WTC11 (cell line): ENCODE results near the gene NPL. TPM values are rescaled to one million over a fixed set of nuclear protein-coding genes. Genes with fewer than 3 reads are reported as not detected.
A peak's percentile ranks its signal among the peaks of the same experiment; 100 is the strongest.

Experiments used
- ATAC-seq: fragments of 200-7000 bp; cut with Tn5 transposase; 2 replicates; pipeline ENCODE4 v1.10.0; 2021; ENCODE audit warnings: mild to moderate bottlenecking, moderate library complexity
- CTCF ChIA-PET: fragments of 300-600 bp; sonication (Branson Sonifier 250); formaldehyde crosslinking; loops from one replicate; lab custom pipeline; 2021; ENCODE audit warnings: antibody characterized with exemption; lab: Charles Lee
- POLR2A ChIA-PET: fragments of 350-600 bp; sonication (Branson Sonifier 250); formaldehyde crosslinking; loops from one replicate; lab custom pipeline; 2021; ENCODE audit warnings: antibody characterized with exemption; lab: Charles Lee
- DNase-seq: peaks from one replicate; pipeline ENCODE4 v3.0.0; 2021; ENCODE audit warnings: low spot score
- H3K27ac Mint-ChIP-seq: 2 replicates; pipeline ENCODE4 v1.8.0; 2021; ENCODE audit warnings: mixed read lengths
- H3K27me3 Mint-ChIP-seq: 2 replicates; pipeline ENCODE4 v1.8.0; 2021; ENCODE audit warnings: low read depth, mild to moderate bottlenecking, moderate library complexity, mixed read lengths
- H3K36me3 Mint-ChIP-seq: 2 replicates; pipeline ENCODE4 v1.8.0; 2021; ENCODE audit warnings: mixed read lengths
- H3K4me1 Mint-ChIP-seq: 2 replicates; pipeline ENCODE4 v1.8.0; 2022; ENCODE audit warnings: mixed read lengths
- H3K4me3 Mint-ChIP-seq: 2 replicates; pipeline ENCODE4 v1.8.0; 2021; ENCODE audit warnings: mild to moderate bottlenecking, moderate library complexity, mixed read lengths
- H3K9me3 Mint-ChIP-seq: 2 replicates; pipeline ENCODE4 v1.8.0; 2021; ENCODE audit warnings: mixed read lengths
- CREB1 ChIP-seq: sonication (generic); formaldehyde crosslinking; IDR thresholded peaks from 2 replicates; pipeline ENCODE4 v1.8.0; 2023; ENCODE audit warnings: mild to moderate bottlenecking, missing genetic modification reagents
- CTCF ChIP-seq: fragments of 200-600 bp; IDR thresholded peaks from 2 replicates; pipeline ENCODE4 v1.8.0; 2022; ENCODE audit warnings: antibody characterized with exemption
- ELF4 ChIP-seq: sonication (generic); formaldehyde crosslinking; IDR thresholded peaks from 2 replicates; pipeline ENCODE4 v1.8.1; 2022; ENCODE audit warnings: low read depth, mild to moderate bottlenecking, moderate library complexity, missing genetic modification reagents
- ETV6 ChIP-seq: sonication (generic); formaldehyde crosslinking; IDR thresholded peaks from 2 replicates; pipeline ENCODE4 v1.8.1; 2022; ENCODE audit warnings: mild to moderate bottlenecking, missing genetic modification reagents
- FOXK1 ChIP-seq: sonication (generic); formaldehyde crosslinking; IDR thresholded peaks from 2 replicates; pipeline ENCODE4 v1.8.0; 2022; ENCODE audit warnings: mild to moderate bottlenecking, moderate library complexity, missing genetic modification reagents
- FOXP1 ChIP-seq: sonication (generic); formaldehyde crosslinking; IDR thresholded peaks from 2 replicates; pipeline ENCODE4 v1.8.0; 2022; ENCODE audit warnings: missing genetic modification reagents, mild to moderate bottlenecking, moderate library complexity, borderline replicate concordance
- GABPB1 ChIP-seq: sonication (generic); formaldehyde crosslinking; IDR thresholded peaks from 2 replicates; pipeline ENCODE4 v1.8.1; 2023; ENCODE audit warnings: mild to moderate bottlenecking, missing genetic modification reagents
- GRHL2 ChIP-seq: fragments of 250-450 bp; sonication (Bioruptor Pico); IDR thresholded peaks from 2 replicates; pipeline ENCODE4 v1.8.0; 2022; ENCODE audit warnings: mild to moderate bottlenecking, moderate library complexity; ENCODE audit not compliant: insufficient replicate concordance, severe bottlenecking
- HMGA2 ChIP-seq: fragments of 250-450 bp; sonication (Bioruptor Pico); IDR thresholded peaks from 2 replicates; pipeline ENCODE4 v1.4.0; 2021; ENCODE audit warnings: mild to moderate bottlenecking, moderate library complexity
- IRF2 ChIP-seq: sonication (generic); formaldehyde crosslinking; IDR thresholded peaks from 2 replicates; pipeline ENCODE4 v1.8.0; 2022; ENCODE audit warnings: low read depth, missing genetic modification reagents, borderline replicate concordance
- JAZF1 ChIP-seq: fragments of 250-450 bp; sonication (Bioruptor Pico); IDR thresholded peaks from 2 replicates; pipeline ENCODE4 v1.9.0; 2021; ENCODE audit warnings: moderate library complexity, mild to moderate bottlenecking, inconsistent platforms
- KAT7 ChIP-seq: sonication (generic); formaldehyde crosslinking; IDR thresholded peaks from 2 replicates; pipeline ENCODE4 v1.8.1; 2023; ENCODE audit warnings: missing genetic modification reagents, mild to moderate bottlenecking, borderline replicate concordance
- MAX ChIP-seq: sonication (generic); formaldehyde crosslinking; IDR thresholded peaks from 2 replicates; pipeline ENCODE4 v1.8.0; 2022; ENCODE audit warnings: mild to moderate bottlenecking, missing genetic modification reagents
- MYBL2 ChIP-seq: sonication (generic); formaldehyde crosslinking; IDR thresholded peaks from 2 replicates; pipeline ENCODE4 v1.8.1; 2023; ENCODE audit warnings: mild to moderate bottlenecking, moderate library complexity, missing genetic modification reagents
- NFE2L1 ChIP-seq: sonication (generic); formaldehyde crosslinking; IDR thresholded peaks from 2 replicates; pipeline ENCODE4 v1.8.1; 2023; ENCODE audit warnings: missing genetic modification reagents
- NFYB ChIP-seq: sonication (generic); formaldehyde crosslinking; conservative IDR thresholded peaks from 2 replicates; pipeline ENCODE4 v1.8.0; 2022; ENCODE audit warnings: low read depth, missing genetic modification reagents
- NR1H2 ChIP-seq: sonication (generic); formaldehyde crosslinking; IDR thresholded peaks from 2 replicates; pipeline ENCODE4 v1.9.0; 2021; ENCODE audit warnings: mild to moderate bottlenecking, moderate library complexity, missing genetic modification reagents
- NR2C2 ChIP-seq: sonication (generic); formaldehyde crosslinking; IDR thresholded peaks from 2 replicates; pipeline ENCODE4 v1.8.0; 2022; ENCODE audit warnings: mild to moderate bottlenecking, missing genetic modification reagents
- ZBTB43 ChIP-seq: sonication (generic); formaldehyde crosslinking; IDR thresholded peaks from 2 replicates; pipeline ENCODE4 v1.8.1; 2023; ENCODE audit warnings: mild to moderate bottlenecking, missing genetic modification reagents
- ZMAT4 ChIP-seq: fragments of 250-450 bp; sonication (Bioruptor Pico); IDR thresholded peaks from 2 replicates; pipeline ENCODE4 v1.9.0; 2021; ENCODE audit warnings: mild to moderate bottlenecking
- ZNF121 ChIP-seq: sonication (generic); formaldehyde crosslinking; IDR thresholded peaks from 2 replicates; pipeline ENCODE4 v1.8.0; 2023; ENCODE audit warnings: missing genetic modification reagents
- ZNF263 ChIP-seq: sonication (generic); formaldehyde crosslinking; IDR thresholded peaks from 2 replicates; pipeline ENCODE4 v1.8.1; 2022; ENCODE audit warnings: low read depth, mild to moderate bottlenecking, moderate library complexity, missing genetic modification reagents
- ZNF416 ChIP-seq: fragments of 250-450 bp; sonication (Bioruptor Pico); IDR thresholded peaks from 2 replicates; pipeline ENCODE4 v1.9.0; 2021; ENCODE audit warnings: mild to moderate bottlenecking, inconsistent platforms
- ZNF423 ChIP-seq: fragments of 250-450 bp; sonication (Bioruptor Pico); IDR thresholded peaks from 2 replicates; pipeline ENCODE4 v2.1.2; 2022; ENCODE audit warnings: mild to moderate bottlenecking, moderate library complexity
- ZNF512 ChIP-seq: sonication (generic); formaldehyde crosslinking; IDR thresholded peaks from 2 replicates; pipeline ENCODE4 v1.8.1; 2022; ENCODE audit warnings: missing genetic modification reagents, borderline replicate concordance
- total RNA-seq: library from RNA; stranded (reverse); gene quantifications from 3 replicates; pipeline ENCODE4 v1.2.3, GENCODE V29; 2021
- TF ChIP-seq, protein P1 (sequence below): sonication (generic); formaldehyde crosslinking; conservative IDR thresholded peaks from 2 replicates; pipeline ENCODE4 v1.8.1; 2022; ENCODE audit warnings: mild to moderate bottlenecking, missing genetic modification reagents
- TF ChIP-seq, protein P2 (sequence below): sonication (generic); formaldehyde crosslinking; IDR thresholded peaks from 2 replicates; pipeline ENCODE4 v1.8.0; 2022; ENCODE audit warnings: mild to moderate bottlenecking, missing genetic modification reagents
- TF ChIP-seq, protein P3 (sequence below): sonication (generic); formaldehyde crosslinking; IDR thresholded peaks from 2 replicates; pipeline ENCODE4 v1.8.1; 2022; ENCODE audit warnings: mild to moderate bottlenecking, moderate library complexity, missing genetic modification reagents
- TF ChIP-seq, protein P4 (sequence below): sonication (generic); formaldehyde crosslinking; IDR thresholded peaks from 2 replicates; pipeline ENCODE4 v1.8.1; 2022; ENCODE audit warnings: mild to moderate bottlenecking, missing genetic modification reagents, moderate library complexity, borderline replicate concordance

NPL gene
- total RNA-seq, 1 experiment from 2014 or later, result 3.6 TPM

DNA sequence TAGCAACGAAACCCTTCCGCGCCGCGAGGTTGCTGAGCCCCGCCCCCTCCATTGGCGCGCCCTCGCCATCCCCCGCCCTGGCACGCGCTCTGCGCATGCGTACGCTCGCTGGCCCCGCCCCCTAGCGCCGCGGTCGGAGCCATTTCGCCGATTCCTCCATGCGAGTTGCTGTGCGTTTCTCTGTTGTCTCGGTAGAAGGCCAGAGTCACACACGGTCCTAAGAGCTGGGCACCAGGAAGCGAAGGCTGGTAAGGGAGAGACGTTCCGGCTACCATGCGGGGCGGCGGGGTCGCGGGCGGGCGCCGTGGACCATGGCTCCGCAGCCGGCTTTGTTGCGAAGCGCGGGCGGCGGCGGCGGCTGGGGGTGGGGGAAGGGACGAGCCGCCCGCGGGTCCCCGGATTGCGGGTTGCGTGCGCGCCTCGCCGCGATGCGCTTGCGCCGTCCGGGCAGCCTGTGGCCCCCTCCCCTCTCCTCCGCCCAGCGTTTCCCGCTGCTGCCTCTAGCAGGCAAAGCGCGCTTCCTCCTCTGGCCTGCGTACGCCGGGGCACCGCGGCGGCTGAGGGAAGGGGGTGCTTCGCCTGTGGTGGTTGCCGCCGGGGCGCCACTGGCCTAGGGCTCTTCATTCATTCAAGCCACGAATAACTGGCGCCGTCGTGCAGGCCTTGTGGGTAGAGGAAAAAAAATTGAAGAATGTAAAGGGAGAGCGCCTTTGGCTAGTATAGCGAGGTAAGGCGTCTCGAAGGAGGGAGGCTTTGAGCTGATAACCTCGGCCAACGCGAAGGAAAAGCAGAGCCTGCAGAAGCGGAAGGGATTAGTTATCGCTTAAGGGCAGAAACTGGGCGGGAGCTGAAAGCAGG, 49.9 kb downstream of the NPL start, which contains the start of gene DHX9:
TSS of gene DHX9 (plus strand) at position 139 of the 858 bp plus-strand sequence. CDS start 3,220 bp downstream, outside the sequence.
- CTCF ChIA-PET, result interaction anchor here (0.9 to 1.1 kb wide), 2 partner anchors 53 to 448 kb away, joined by 3 to 4 read pairs; partner anchors contain the start of gene GLUL
- peak; percentile 88 for ATAC-seq
- peaks cover 43% of the 10 kb centered on the region for H3K4me1 Mint-ChIP-seq
- H3K4me3 Mint-ChIP-seq, result peak within 1 kb of the TSS; percentile 98
- POLR2A ChIA-PET, result interaction anchor here (0.8 to 0.9 kb wide), 2 partner anchors 9 to 49 kb away, joined by 3 to 5 read pairs; no protein-coding TSS in a partner anchor
- H3K9me3 Mint-ChIP-seq, result no peaks in the 10 kb centered on the region
- peak within 1 kb of the TSS; percentile 98 for H3K27ac Mint-ChIP-seq
- DNase-seq, result peak; percentile 93
- H3K36me3 Mint-ChIP-seq, result peaks cover 40% of the 10 kb centered on the region
- H3K27me3 Mint-ChIP-seq, result no peaks in the 10 kb centered on the region
- TF ChIP-seq NFYB (CRISPR knock-in tag) (no peak; the same call in 1 of the 2 replicates), CTCF (no peak), ZMAT4 (CRISPR knock-in tag) (no peak), JAZF1 (CRISPR knock-in tag) (no peak), GABPB1 (CRISPR knock-in tag) (no peak), IRF2 (no peak), NR2C2 (CRISPR knock-in tag) (no peak), ELF4 (CRISPR knock-in tag) (no peak), MYBL2 (CRISPR knock-in tag) (peak; percentile 84), ETV6 (peak; percentile 94), FOXK1 (peak; percentile 54; the same call in 1 of the 2 replicates), NR1H2 (no peak), ZNF423 (CRISPR knock-in tag) (no peak), NFE2L1 (CRISPR knock-in tag) (no peak), FOXP1 (peak; percentile 61), ZNF416 (0 out of 2 replicates have a peak, but pooled peaks have one; percentile 21), KAT7 (CRISPR knock-in tag) (0 out of 2 replicates have a peak, but pooled peaks have one; percentile 62), HMGA2 (CRISPR knock-in tag) (no peak), MAX (peak; percentile 77), ZNF512 (CRISPR knock-in tag) (no peak), ZNF121 (no peak), ZBTB43 (CRISPR knock-in tag) (peak; percentile 84; the same call in 1 of the 2 replicates), ZNF263 (no peak), GRHL2 (no peak), CREB1 (CRISPR knock-in tag) (no peak)
- TF ChIP-seq, protein P1, sequence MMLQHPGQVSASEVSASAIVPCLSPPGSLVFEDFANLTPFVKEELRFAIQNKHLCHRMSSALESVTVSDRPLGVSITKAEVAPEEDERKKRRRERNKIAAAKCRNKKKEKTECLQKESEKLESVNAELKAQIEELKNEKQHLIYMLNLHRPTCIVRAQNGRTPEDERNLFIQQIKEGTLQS (CRISPR knock-in tag), result no peak
- TF ChIP-seq, protein P2, sequence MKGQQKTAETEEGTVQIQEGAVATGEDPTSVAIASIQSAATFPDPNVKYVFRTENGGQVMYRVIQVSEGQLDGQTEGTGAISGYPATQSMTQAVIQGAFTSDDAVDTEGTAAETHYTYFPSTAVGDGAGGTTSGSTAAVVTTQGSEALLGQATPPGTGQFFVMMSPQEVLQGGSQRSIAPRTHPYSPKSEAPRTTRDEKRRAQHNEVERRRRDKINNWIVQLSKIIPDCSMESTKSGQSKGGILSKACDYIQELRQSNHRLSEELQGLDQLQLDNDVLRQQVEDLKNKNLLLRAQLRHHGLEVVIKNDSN, result 0 out of 2 replicates have a peak, but pooled peaks have one; percentile 0
- TF ChIP-seq, protein P3, sequence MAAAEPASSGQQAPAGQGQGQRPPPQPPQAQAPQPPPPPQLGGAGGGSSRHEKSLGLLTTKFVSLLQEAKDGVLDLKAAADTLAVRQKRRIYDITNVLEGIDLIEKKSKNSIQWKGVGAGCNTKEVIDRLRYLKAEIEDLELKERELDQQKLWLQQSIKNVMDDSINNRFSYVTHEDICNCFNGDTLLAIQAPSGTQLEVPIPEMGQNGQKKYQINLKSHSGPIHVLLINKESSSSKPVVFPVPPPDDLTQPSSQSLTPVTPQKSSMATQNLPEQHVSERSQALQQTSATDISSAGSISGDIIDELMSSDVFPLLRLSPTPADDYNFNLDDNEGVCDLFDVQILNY (CRISPR knock-in tag), result peak; percentile 97
- TF ChIP-seq, protein P4, sequence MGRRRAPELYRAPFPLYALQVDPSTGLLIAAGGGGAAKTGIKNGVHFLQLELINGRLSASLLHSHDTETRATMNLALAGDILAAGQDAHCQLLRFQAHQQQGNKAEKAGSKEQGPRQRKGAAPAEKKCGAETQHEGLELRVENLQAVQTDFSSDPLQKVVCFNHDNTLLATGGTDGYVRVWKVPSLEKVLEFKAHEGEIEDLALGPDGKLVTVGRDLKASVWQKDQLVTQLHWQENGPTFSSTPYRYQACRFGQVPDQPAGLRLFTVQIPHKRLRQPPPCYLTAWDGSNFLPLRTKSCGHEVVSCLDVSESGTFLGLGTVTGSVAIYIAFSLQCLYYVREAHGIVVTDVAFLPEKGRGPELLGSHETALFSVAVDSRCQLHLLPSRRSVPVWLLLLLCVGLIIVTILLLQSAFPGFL (CRISPR knock-in tag), result 0 out of 2 replicates have a peak, but pooled peaks have one; percentile 52
